HepG2 (cell line): ENCODE data around the gene EVI5. TPM values are rescaled to one million over a fixed set of nuclear protein-coding genes. Genes with fewer than 3 reads are reported as not detected.

ENCODE experiments used
- GATAD1 ChIP-seq: IDR thresholded peaks from 2 replicates; pipeline ENCODE4 v1.6.1; 2016; ENCODE audit warnings: missing genetic modification reagents, missing compliant biosample characterization
- HDAC6 ChIP-seq: fragments of 200-600 bp; sonication (generic); IDR thresholded peaks from 2 replicates; pipeline ENCODE4 v1.7.0; 2017; ENCODE audit warnings: mild to moderate bottlenecking, antibody characterized with exemption, low read length, low read depth
- HNF4A ChIP-seq: sonication (generic); formaldehyde crosslinking; IDR thresholded peaks from 2 replicates; pipeline ENCODE4 v1.4.0; 2020; ENCODE audit warnings: missing genetic modification reagents
- ISX ChIP-seq: sonication (generic); formaldehyde crosslinking; conservative IDR thresholded peaks from 2 replicates; pipeline ENCODE4 v1.5.0; 2020; ENCODE audit warnings: missing genetic modification reagents
- MAFF ChIP-seq: IDR thresholded peaks from 2 replicates; pipeline ENCODE4 v1.6.1; 2011; ENCODE audit warnings: low read depth, low read length, improper control_type of control experiment
- MED1 ChIP-seq: sonication (generic); formaldehyde crosslinking; IDR thresholded peaks from 2 replicates; pipeline ENCODE4 v1.4.0; 2020; ENCODE audit warnings: missing genetic modification reagents
- PHF21A ChIP-seq: sonication (generic); formaldehyde crosslinking; IDR thresholded peaks from 2 replicates; pipeline ENCODE4 v1.5.0; 2020; ENCODE audit warnings: mild to moderate bottlenecking, missing genetic modification reagents
- PITX1 ChIP-seq: sonication (generic); formaldehyde crosslinking; IDR thresholded peaks from 2 replicates; pipeline ENCODE4 v1.5.1; 2020; ENCODE audit warnings: mild to moderate bottlenecking, missing genetic modification reagents
- SIN3A ChIP-seq: IDR thresholded peaks from 2 replicates; pipeline ENCODE4 v1.6.1; 2011; ENCODE audit warnings: low read depth, mild to moderate bottlenecking, control low read depth, low read length, borderline replicate concordance
- SMAD3 ChIP-seq: sonication (generic); formaldehyde crosslinking; IDR thresholded peaks from 2 replicates; pipeline ENCODE4 v1.4.0; 2020; ENCODE audit warnings: missing genetic modification reagents
- TBX2 ChIP-seq: sonication (generic); formaldehyde crosslinking; IDR thresholded peaks from 2 replicates; pipeline ENCODE4 v1.5.0; 2020; ENCODE audit warnings: missing genetic modification reagents, mild to moderate bottlenecking, borderline replicate concordance
- TOPORS ChIP-seq: sonication (generic); formaldehyde crosslinking; IDR thresholded peaks from 2 replicates; pipeline ENCODE4 v1.8.0; 2023; ENCODE audit warnings: mild to moderate bottlenecking, missing genetic modification reagents
- YY1 ChIP-seq: IDR thresholded peaks from 2 replicates; pipeline ENCODE4 v1.6.1; 2011; ENCODE audit warnings: low read length, low read depth, moderate library complexity, mild to moderate bottlenecking; ENCODE audit not compliant: insufficient read depth, insufficient replicate concordance
- ZNF44 ChIP-seq: sonication (generic); formaldehyde crosslinking; IDR thresholded peaks from 2 replicates; pipeline ENCODE4 v1.5.1; 2020; ENCODE audit warnings: mild to moderate bottlenecking, missing genetic modification reagents
- ZNF550 ChIP-seq: sonication (generic); formaldehyde crosslinking; IDR thresholded peaks from 2 replicates; pipeline ENCODE4 v1.4.0; 2020; ENCODE audit warnings: mild to moderate bottlenecking, missing genetic modification reagents, borderline replicate concordance
- ZNF577 ChIP-seq: sonication (generic); formaldehyde crosslinking; IDR thresholded peaks from 2 replicates; pipeline ENCODE4 v1.4.0; 2020; ENCODE audit warnings: mild to moderate bottlenecking, low read depth, missing genetic modification reagents, borderline replicate concordance
- ZSCAN31 ChIP-seq: sonication (generic); formaldehyde crosslinking; IDR thresholded peaks from 2 replicates; pipeline ENCODE4 v1.5.0; 2020; ENCODE audit warnings: low read depth, mild to moderate bottlenecking, missing genetic modification reagents
- polyA plus RNA-seq, 8 experiments: library from polyadenylated mRNA; depleted of rRNA in 3 of 8; stranded (reverse) in 7 of 8; unstranded in 1 of 8; fragments of >200 nt; fragmentation: Illumina TruSeq in 4 of 8; extraction: Trizol in 4 of 8; gene quantifications; 2 replicates each; pipeline versions ENCODE4 v1.2.1 to v1.2.3, GENCODE V29; 2011 to 2016; ENCODE audit warnings: low read depth in 4 of 8, missing spikeins in 1 of 8, mixed read lengths in 1 of 8; ENCODE audit not compliant: insufficient read depth in 1 of 8
- total RNA-seq, 5 experiments: library from RNA; depleted of rRNA; stranded (reverse); fragments of >200 nt; fragmentation: Illumina TruSeq; extraction: Trizol; gene quantifications; 2 replicates each; pipeline ENCODE4 v1.2.3, GENCODE V29; 2016; ENCODE audit warnings: low read depth in 1 of 5
- TF ChIP-seq, protein P1 (sequence below): sonication (generic); formaldehyde crosslinking; IDR thresholded peaks from 2 replicates; pipeline ENCODE4 v1.5.1; 2020; ENCODE audit warnings: missing genetic modification reagents, mild to moderate bottlenecking, borderline replicate concordance
- TF ChIP-seq, protein P2 (sequence below): sonication (generic); formaldehyde crosslinking; IDR thresholded peaks from 2 replicates; pipeline ENCODE4 v1.8.1; 2023; ENCODE audit warnings: mild to moderate bottlenecking, inconsistent platforms, moderate library complexity, missing genetic modification reagents, borderline replicate concordance
- TF ChIP-seq, protein P3 (sequence below): IDR thresholded peaks from 2 replicates; pipeline ENCODE4 v1.6.1; 2018; ENCODE audit warnings: missing genetic modification reagents, mild to moderate bottlenecking, missing compliant biosample characterization
- TF ChIP-seq, protein P4 (sequence below): sonication (generic); formaldehyde crosslinking; IDR thresholded peaks from 2 replicates; pipeline ENCODE4 v1.4.0; 2020; ENCODE audit warnings: missing genetic modification reagents, borderline replicate concordance
- TF ChIP-seq, protein P5 (sequence below): sonication (generic); formaldehyde crosslinking; IDR thresholded peaks from 2 replicates; pipeline ENCODE4 v1.5.1; 2020; ENCODE audit warnings: missing genetic modification reagents, mild to moderate bottlenecking, borderline replicate concordance

EVI5 gene
- total and polyA plus RNA-seq, 2 of the 13 experiments (the other 11 are each of a cell fraction or from before 2014, with no cell fraction given): 4.0 to 12.6 TPM

DNA sequence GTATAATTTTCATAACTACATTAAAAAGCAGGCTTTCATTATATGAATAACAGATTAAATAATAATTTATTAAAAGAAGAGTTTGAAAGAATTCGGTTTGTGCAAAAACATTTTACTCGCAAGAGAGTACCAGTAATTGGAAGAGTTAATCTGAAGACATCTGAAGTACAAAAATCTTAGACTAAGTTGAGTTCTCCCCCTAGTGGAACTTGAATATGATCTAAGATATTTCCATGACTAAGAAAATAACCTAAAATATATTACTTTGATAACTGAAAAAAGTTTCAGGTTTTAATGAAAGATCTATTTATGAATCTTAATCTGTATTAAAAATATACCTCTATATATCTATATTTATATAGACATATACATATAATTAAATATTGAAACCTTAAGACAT, 185.7 kb downstream of the EVI5 start (continued):
- no peak for TF ChIP-seq ZSCAN31
- no peak for TF ChIP-seq ISX (CRISPR knock-in tag)
- TF ChIP-seq, protein P1, sequence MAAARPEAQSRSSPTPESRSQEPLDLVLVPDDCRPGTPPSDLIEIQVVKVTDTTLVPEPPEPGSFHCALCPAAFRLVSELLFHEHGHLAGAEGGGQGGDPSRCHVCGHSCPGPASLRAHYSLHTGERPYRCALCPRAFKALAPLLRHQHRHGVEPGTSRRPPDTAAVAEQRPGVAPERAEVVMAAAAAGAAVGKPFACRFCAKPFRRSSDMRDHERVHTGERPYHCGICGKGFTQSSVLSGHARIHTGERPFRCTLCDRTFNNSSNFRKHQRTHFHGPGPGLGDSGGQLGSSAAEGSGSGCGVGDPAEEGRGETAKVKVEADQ: no peak
- TF ChIP-seq ZNF44 (CRISPR knock-in tag): no peak
- TF ChIP-seq, protein P2, sequence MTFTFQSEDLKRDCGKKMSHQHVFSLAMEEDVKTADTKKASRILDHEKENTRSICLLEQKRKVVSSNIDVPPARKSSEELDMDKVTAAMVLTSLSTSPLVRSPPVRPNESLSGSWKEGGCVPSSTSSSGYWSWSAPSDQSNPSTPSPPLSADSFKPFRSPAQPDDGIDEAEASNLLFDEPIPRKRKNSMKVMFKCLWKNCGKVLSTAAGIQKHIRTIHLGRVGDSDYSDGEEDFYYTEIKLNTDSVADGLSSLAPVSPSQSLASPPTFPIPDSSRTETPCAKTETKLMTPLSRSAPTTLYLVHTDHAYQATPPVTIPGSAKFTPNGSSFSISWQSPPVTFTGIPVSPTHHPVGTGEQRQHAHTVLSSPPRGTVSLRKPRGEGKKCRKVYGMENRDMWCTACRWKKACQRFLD (CRISPR knock-in tag): no peak
- no peak for TF ChIP-seq ZNF577 (CRISPR knock-in tag)
- no peak for TF ChIP-seq ZNF550
- TF ChIP-seq, protein P3, sequence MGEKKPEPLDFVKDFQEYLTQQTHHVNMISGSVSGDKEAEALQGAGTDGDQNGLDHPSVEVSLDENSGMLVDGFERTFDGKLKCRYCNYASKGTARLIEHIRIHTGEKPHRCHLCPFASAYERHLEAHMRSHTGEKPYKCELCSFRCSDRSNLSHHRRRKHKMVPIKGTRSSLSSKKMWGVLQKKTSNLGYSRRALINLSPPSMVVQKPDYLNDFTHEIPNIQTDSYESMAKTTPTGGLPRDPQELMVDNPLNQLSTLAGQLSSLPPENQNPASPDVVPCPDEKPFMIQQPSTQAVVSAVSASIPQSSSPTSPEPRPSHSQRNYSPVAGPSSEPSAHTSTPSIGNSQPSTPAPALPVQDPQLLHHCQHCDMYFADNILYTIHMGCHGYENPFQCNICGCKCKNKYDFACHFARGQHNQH: no peak
- TF ChIP-seq SMAD3: no peak
- TF ChIP-seq, protein P4, sequence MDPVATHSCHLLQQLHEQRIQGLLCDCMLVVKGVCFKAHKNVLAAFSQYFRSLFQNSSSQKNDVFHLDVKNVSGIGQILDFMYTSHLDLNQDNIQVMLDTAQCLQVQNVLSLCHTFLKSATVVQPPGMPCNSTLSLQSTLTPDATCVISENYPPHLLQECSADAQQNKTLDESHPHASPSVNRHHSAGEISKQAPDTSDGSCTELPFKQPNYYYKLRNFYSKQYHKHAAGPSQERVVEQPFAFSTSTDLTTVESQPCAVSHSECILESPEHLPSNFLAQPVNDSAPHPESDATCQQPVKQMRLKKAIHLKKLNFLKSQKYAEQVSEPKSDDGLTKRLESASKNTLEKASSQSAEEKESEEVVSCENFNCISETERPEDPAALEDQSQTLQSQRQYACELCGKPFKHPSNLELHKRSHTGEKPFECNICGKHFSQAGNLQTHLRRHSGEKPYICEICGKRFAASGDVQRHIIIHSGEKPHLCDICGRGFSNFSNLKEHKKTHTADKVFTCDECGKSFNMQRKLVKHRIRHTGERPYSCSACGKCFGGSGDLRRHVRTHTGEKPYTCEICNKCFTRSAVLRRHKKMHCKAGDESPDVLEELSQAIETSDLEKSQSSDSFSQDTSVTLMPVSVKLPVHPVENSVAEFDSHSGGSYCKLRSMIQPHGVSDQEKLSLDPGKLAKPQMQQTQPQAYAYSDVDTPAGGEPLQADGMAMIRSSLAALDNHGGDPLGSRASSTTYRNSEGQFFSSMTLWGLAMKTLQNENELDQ (CRISPR knock-in tag): no peak
- TF ChIP-seq MAFF: no peak
- no peak for TF ChIP-seq HNF4A (CRISPR knock-in tag)
- TF ChIP-seq PHF21A (CRISPR knock-in tag): no peak
- no peak for TF ChIP-seq HDAC6
- TF ChIP-seq TBX2 (CRISPR knock-in tag): no peak
- no peak for TF ChIP-seq TOPORS (CRISPR knock-in tag)
- TF ChIP-seq, protein P5, sequence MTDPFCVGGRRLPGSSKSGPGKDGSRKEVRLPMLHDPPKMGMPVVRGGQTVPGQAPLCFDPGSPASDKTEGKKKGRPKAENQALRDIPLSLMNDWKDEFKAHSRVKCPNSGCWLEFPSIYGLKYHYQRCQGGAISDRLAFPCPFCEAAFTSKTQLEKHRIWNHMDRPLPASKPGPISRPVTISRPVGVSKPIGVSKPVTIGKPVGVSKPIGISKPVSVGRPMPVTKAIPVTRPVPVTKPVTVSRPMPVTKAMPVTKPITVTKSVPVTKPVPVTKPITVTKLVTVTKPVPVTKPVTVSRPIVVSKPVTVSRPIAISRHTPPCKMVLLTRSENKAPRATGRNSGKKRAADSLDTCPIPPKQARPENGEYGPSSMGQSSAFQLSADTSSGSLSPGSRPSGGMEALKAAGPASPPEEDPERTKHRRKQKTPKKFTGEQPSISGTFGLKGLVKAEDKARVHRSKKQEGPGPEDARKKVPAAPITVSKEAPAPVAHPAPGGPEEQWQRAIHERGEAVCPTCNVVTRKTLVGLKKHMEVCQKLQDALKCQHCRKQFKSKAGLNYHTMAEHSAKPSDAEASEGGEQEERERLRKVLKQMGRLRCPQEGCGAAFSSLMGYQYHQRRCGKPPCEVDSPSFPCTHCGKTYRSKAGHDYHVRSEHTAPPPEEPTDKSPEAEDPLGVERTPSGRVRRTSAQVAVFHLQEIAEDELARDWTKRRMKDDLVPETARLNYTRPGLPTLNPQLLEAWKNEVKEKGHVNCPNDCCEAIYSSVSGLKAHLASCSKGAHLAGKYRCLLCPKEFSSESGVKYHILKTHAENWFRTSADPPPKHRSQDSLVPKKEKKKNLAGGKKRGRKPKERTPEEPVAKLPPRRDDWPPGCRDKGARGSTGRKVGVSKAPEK (CRISPR knock-in tag): no peak
- no peak for TF ChIP-seq YY1
- TF ChIP-seq PITX1: no peak
- no peak for TF ChIP-seq GATAD1 (CRISPR knock-in tag)
- no peak for TF ChIP-seq MED1 (CRISPR knock-in tag)
- no peak for TF ChIP-seq SIN3A
